GM18858 (cell line): ENCODE results near the gene CDK9.

Experiments
- ATAC-seq: cut with Tn5 transposase; IDR thresholded peaks from one replicate; pipeline ENCODE4 v1.9.1; 2021; ENCODE audit not compliant: unreplicated experiment

The CDK9 gene

DNA sequence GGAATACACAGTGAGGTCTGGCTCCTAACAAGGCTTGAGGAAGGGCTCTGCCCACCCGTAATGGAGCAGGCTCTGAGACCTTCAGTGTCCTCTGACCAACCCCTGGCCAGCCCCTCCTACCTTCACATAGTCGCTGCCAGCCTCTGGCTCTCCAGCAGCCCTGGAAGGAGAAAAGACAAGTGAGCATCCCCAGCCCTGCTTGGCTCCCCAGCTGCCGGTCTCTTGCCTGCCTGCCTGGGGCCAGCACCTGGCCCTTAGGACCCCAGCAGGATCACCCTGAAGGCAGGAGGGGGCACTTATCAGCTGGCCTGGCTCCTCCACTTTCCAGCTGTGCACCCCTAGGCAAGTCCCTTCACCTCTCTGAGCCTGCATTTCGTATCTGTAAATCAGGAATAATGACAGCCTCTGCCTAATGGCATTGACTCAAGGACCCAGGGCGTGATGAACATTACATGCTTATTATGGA lies 24.3 kb upstream of the CDK9 start:
- no peak for ATAC-seq

DNA sequence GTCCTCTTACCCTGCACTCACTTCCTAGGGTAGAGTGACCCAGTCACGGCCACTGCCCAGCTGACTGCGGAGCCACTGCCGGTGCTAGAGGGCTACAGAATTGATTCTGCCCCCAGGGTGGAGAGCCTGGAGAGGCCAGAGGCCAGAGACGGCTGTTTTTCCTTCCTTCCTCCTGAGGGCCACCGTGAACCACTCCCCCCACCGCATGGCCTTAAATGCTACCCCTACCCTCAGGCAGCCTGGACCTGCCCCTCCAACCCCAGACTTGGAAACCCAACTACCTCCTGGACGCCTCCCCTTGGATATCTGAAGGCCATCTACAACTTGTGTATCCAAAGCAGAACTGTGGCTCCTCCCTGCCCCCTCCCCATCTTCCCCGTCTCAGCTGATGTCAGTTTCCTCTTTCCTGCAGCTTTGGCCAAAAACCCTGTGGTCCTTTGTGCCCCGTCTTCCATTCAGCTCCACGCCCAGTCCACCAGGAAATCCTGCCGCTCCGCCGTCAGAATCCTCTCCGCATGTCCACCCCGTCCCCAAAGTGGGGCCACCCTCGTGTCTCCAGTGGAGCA lies 23.6 kb upstream of the CDK9 start:
- no peak for ATAC-seq

DNA sequence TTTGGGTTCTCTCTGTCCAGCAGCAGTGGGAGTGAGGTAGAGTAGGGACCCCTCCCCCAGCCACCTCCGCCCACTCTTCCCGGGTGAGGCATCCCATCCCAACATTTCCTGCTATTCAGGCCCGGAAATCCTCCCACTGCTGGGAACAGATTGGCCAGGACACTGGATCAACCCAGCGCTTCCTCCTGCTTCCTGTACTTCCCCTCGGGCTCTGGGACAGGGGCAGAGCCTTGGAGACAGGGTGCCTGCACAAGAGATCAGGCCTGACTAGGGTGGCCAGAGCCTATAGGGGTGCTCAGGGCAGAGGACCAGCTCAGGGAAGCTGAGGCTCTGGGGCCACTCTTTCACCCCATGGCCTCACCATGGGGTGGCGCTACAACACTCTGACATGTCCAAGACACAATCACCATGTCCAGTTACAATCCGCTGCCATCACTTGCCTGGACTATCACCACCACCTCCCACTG lies 21.9 kb upstream of the CDK9 start:
- no peak for ATAC-seq

DNA sequence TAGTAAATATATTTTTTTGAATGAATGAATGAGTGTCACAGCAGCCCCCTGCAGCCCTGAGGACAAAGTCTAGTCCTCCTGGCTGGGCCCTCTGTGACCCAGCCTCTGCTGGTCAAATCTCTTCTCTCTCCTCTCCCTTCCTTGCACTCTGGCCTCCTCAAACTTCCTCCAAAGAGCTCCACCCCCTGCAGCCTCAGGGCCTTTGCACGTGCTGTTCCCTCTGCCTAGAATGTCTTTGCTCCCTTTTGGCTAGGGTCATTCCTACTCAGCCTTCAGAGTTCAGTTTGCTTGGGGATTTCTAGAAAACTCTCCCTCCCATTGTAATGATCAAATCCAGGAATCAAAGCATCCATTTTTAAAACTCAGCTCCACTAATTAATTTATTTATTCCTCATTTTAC lies 20.4 kb upstream of the CDK9 start:
- no peak for ATAC-seq

DNA sequence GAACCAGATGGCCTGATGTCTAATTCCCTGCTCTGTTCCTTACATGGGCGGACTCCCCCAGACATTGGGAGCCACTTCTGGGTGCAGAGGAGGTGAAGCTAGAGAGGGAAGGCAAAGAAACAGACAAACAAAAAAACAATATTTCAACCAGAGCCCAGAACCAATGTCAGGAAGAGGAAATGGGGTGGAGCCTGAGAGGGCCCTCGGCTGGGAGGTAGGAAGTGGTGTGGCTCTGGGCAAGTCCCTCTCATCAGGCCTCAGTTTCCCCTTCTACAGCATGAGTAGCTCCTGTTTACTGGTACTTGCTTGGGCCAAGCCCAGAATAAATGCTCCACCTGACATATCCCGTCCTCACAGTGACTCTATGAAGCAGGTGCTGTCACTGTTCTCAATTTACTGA lies 18.4 kb upstream of the CDK9 start:
- no peak for ATAC-seq

DNA sequence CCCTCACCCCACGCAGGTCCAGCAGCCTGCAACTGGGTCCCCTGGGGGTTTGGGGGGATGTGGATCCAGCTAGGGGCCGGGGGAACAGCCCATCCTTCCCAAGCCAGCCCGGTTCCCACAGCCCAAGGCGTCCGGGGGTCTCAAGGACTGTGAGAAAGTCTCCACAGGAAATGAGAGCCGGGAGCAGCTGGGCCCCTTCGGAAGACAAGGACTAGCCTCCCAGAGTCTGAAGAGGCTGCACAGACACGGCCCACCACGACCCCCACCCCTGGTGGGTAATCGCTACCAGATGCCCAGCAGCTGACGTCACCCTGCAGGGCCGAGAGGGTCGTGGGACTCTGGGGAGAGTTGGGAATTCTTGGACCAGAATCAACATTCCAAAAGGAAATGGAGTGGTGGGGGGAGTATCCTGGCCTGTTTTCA lies 17.9 kb upstream of the CDK9 start:
- ATAC-seq, result no peak

DNA sequence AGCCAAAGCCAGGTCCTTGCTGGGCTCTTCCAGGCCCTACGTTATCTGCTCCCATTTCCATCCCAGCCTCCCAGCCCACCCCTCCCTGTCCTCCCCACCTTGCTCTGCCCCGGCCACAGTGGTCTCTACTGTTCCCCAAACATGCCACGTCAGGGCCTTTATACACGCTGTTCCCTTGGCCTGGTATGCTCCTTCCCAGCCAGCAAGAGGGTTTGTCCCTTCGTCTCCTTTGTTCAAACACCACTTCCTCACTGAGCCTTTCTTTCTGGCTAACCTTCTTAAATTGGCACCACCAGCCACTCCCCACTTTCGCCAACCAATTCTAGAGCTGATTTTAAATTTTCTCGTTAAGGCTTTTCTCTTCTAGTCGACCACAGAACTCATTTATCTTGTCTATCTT lies 17.1 kb upstream of the CDK9 start:
- no peak for ATAC-seq

DNA sequence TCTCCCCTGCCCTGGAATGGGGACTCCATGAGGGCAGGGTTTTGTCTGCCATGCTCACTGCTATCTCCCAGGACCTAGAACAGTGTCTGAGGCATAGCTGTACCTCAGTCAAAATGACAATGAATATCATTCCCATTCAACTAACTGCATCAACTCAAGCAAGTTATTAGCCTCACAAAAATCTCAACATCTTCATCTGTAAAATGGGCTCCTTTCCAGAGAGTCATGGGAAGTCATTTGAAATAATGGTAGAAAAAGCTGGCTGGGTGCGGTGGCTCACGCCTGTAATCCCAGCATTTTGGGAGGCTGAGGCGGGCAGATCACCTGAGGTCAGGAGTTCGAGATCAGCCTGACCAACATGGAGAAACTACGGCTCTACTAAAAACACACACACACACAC lies 16.7 kb upstream of the CDK9 start:
- no peak for ATAC-seq

DNA sequence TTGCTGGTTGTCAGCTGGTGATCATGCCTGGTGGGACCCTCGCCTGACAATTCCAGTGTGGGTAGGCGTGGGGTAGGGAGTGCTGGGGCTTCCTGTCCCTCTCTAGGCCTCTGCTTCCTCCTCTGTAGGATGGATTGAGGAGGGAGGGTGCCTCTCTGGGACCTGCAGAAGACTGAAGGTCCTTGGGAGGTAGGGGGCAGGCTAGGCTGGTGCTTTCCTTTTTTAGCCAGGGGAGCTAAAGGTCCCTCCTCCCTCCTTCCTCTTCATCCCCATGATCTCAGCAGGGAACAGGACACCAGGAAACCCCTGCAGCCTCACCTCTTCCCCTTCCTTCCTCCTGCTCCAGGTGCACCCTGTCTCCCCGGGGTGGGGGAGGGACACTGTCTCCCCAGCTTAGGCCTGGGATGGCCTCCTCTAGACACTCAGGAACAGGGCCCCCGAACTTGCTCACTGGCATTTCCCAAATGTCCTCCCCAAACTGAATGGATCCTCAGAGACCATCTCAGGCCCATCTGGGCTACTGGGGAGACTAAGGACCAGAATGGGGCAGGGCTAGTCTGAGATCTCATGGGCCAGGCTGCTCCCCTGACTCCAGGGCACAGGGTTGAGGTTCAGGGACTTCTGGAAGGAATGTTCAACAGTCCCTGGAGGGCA lies 15.8 kb upstream of the CDK9 start:
- no peak for ATAC-seq

DNA sequence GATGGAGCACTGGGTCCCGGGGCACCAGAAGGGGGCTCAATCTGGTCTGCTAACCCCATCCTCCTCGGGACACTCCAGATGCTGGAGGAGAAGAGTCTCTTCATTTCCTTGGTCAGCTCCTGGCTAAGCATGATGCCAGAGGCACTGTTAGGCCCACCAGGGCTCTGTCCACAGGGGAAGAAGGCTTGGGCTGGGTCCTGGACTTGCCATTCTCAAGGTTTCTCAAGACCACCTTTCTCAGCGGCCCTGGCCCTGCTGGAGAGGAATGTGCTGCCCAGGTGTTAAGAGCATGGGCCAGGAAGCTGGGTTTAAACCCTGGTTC lies 15.3 kb upstream of the CDK9 start:
- ATAC-seq, result no peak

DNA sequence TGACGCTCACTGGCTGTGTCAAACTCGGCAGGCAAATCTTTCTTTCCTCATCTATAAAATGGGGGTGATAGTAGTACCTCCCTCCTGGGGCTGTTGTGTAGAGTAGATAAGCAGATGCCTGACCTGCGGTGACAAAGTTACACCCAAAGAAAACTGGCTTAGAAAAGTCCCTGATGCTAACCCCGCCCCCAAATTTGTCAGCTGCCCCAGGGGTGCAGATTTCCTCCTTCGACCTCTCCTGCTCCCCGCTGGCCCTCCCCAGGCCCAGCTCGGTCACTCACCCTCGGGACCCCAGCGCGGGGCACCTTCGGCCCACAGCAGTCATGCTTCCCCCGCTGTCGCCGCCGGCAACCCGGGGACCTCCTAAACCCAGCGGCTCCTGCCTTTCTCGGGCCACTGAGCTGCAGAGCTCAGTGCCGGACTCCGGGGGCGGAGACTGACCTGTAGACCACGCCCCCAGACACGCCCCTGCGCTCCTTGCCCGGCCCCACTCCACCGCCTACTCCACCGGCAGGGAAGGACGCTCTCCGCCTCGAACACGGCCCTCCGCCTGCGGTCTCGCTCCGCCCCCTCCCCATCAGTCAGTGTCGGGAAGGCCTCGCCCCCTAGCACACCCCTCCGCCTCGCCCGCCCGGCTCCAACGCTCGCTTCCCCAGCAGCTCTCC lies 14.8 kb upstream of the CDK9 start:
- peak; percentile 76 for ATAC-seq

DNA sequence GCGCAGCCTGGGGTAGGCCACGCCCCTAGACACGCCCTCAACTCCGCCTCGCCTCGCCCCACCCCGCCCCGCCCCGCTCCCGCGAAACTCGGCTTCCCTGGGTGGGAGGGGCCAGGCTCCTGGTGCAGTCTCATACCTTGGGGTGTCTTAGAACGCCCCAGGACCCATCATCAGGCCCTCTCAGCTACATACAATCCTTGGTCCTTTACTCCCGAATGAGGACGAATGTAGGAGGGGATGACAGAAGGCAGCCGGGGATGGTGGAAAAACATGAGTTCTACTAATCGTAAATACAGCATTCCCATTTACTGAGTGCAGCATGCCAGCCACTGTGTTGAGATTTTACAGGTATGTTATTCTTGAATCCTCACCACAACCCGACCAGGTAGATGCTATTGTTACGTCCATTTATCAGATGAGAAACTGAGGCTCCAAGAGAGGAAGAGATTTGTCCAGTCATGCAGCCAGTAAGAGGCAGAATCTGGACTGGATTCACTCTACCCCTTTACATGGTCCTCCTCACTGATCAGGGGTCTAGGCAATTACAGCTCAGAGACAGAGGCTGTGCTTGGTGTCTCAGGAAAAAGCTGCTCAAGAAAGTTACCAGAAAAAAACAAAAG lies 14.2 kb upstream of the CDK9 start:
- ATAC-seq, result no peak

DNA sequence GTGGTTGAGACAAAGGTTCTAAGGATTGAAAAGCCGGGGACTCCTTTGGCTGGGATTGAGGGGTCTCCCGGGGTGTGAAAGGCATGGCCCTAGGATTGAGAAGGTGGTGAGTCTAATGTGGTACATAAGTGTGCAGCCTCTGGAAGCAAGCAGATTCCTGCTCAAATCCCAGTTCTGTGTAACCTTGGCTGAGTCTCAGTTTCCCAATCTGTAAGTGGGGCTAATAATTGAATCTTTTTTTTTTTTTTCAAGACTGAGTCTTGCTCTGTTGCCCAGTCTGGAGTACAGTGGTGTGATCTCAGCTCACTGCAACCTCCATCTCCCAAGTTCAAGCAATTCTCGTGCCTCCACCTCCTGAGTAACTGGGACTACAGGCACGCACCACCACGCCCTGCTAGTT lies 13.2 kb upstream of the CDK9 start:
- ATAC-seq, result no peak

DNA sequence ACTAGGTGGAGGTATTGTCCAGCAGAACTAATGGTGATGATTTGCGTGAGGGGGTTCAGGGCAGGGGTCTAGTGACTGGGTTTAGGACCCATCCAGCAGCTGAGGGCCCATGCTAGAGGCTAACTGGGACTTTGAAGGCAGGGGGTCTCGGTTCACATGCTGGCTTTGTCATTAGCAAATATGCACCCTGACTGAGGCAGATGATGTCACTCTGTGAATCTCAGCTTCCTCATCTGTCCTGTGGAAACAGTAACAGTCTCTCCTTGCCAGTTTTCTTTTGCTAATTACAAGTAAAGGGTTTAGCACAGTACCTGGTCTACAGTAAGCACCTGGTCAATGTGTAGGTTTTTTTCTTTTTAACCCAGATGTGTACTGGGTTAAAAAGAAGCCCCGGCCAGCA lies 12.6 kb upstream of the CDK9 start:
- no peak for ATAC-seq

DNA sequence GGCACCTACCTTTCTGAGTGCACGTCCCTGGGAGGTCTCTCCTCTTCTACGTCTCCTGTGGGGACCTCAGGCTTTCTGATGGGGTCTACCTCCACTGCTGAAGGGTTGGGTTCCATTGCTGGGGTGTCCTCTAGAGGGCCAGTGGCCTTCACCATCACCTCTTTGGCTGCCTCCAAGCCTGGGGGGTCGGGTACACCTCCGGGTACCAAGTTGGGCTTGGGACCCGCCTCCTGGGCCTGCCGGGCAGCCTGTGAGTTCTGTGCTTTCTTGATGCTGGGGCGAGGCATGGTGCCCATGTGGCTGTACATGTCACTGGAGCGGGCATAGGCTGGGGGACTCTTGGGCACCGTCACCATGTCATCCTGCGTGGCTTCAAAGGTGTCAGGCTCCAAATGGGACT lies 11.9 kb upstream of the CDK9 start:
- ATAC-seq, result no peak

DNA sequence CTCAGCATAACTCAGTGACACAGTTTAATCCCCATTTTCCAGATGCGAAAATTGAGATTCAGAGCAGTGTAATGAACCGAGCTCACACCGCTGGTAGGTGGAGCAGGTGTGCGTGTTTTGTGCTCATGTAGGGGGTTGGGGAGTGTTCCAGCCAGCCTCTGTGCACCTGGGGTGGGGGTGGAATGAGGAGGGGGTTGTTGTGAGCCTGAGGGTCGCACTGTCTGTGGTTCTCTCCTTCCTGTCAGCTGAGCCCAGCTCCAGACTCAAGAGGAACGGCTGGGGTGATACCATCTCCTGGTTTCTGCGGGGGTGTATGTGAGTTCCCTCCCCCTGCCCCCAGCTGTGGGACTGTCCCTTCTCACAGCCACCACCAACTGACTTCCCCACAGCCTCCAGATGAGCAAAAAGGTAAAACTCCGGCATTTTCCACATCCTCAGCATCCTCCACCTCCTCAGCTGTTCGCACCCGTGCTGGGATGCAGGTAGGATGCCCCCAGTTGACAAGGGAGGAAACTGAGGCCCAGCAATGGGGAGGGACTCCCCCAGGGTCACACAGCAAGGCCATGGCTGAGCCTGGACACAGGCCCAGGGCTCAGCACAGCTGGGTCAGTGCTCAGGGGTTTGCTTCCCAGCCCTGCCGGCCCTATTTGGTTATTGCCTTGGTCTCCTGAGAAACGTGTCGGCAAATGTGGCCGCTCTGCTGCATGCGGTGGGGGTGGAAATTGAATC lies 9.5 kb upstream of the CDK9 start:
- no peak for ATAC-seq

DNA sequence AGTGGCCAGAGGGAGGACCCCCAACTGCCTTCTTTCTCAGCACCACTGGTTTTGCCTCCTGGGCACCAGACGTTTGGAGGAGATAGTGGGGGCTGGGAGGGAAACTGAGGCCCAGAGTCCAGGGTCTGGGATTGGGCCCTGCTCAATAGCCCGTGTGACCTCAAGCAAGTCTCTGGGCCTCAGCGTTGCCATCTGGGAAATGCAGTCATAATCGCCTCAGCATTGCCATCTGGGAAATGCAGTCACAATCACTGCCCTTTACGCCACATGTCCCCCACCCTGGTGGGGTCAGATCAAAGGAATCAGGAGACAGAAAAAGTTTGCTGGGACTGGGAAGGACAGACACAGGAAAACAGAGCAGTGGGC lies 8.9 kb upstream of the CDK9 start:
- no peak for ATAC-seq

DNA sequence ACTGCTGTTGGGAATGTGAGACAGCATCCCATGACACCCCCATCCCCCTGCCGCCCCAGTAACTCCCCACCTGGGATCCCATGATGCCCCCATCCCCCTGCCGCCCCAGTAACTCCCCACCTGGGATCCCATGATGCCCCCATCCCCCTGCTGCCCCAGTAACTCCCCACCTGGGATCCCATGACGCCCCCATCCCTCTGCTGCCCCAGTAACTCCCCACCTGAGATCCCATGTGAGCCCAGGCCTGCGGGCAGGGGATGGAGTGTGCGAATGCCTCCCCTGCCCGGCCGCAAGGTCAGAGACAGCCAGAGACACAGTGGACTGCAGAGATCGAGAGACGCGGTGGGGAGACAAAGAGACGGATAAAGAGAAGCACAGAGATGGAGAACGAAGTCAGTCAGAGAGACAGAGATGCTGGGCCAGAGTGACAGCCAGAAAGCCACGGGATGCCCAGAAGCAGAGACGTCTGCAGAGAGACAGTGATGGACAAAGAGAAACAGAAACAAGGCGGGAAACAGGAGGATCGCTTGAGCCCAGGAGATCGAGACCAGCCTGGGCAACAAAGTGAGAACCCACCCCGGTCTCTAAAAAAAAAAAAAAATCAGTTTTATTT lies 8.4 kb upstream of the CDK9 start:
- ATAC-seq, result no peak

DNA sequence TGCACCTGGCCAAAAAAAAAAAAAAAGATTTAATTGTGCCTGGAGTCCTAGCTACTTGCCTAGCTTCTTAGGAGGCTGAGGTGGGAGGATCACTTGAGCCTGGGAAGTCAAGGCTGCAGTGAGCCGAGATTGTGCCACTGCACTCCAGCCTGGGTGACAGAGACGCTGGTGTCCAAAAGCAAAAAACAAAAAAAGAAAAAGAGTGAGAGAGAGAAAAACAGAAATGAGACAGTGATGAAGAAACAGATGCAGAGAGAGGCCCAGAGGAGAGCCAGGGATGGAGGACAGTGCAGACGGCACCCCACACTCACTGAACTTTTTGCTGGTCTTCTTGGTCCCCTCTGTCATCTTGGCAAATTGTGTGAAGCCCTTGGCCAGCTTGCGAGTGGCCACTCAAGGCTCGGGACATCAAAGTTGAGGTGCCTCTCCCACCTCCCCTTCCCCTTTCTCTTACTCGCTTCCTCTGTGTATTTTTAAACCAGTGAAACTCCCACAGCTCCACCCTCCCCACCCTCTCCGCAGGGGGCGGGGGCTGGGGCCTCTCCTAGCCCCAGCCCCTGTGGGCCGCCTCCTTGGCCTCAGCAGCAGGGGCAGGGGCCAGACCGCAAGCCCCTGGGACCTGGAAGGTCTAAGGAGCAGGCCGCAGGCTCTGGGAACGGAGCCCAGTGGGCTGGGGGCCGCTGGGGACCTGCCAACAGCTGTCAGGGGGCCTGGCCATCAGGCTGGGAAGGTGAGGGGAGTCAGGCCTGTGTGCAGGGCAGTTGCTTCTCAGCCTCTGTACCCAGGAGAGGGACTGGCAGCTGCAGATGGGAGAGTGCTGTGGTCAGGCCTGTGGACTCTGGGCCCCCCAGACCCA lies 7.3 kb upstream of the CDK9 start, which contains the start of gene SH2D3C:
Gene SH2D3C (minus strand): TSS at position 387 of the 856 bp plus-strand sequence. CDS start 39 bp downstream, at position 348.
- peak; percentile 18 for ATAC-seq
